Fibroblast of skin of right biceps (primary cell): ENCODE data around the gene CACNA1G.

Experiments used
- DNase-seq: peaks from one replicate; pipeline ENCODE4 v3.0.0-alpha.2; 2013

The CACNA1G gene

DNA sequence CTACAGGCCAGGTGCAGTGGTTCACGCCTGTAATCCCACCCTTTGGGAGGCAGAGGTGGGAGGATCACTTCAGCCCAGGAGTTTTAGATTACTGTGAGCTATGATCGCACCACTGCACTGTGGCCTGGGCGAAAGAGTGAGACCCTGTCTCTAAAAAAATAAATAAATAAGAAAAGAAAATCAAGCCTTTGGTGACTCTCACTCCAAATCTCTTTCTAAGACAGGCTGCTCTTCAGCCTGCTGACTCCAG lies 75.1 kb downstream of the CACNA1G start:
- DNase-seq = no peak

DNA sequence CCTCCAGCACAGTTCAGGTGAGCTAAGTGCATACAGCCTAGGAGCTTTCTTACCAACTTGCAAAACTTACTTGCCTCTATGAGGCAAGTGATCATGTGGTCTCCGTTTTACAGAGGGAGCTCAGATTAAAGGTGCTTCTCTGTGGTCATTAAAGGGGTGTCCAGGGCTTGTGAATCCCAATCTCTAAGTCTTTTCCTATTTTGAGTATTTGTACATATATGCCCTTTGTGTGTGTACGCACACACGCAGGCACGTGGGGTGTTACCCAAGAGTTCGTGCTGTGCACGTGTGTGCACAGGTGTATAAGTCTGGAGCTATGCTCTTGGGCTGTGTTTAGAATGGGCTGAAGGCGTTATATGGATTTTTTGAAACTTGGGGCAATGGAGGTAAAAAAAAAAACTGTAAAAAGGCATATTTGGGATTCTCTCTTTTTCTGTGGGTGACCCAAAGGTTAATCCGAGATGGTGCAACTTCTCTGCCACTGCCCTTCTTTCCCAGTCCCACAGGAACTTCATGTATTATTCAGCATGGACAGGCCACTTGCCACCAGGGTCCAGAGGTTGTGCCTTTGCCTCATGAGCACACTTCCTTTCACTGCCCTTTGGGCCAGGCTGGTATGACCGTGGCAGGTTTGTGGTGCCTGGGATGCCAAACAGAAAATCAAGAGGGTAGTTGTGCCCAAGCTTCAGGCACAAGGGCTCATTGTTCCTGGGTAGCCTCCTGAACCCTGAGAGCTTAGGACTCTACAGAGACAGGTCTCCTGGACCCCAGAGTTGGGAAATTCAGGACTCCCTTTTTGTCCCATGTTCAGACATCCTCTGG lies 75.7 kb downstream of the CACNA1G start:
- no peak for DNase-seq

- DNase-seq = no peak
Observed at GRCh38 chr17:50636804-50637195, 76.3 kb downstream of the CACNA1G start.

GRCh38 chr17:50637829-50638605 lies 77.5 kb downstream of the CACNA1G start:
- no peak for DNase-seq

DNA sequence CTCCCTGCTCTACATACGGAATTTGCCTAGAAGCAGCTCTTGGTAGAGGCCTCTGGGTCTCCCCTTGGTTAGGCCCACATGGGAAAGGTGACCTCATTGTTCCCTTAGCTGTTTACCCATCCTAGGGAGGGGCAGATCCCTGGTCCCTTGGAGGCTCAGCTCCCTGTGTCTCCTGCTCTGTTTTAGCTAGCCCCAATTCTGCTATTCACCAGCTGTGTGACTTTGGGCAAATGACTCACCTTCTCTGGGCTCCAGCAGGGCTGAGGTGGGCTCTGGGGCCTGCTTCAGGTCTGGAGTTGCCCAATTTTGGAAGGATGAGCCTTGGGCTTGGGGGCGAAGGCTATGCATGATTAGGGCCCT lies 78.1 kb downstream of the CACNA1G start:
- no peak for DNase-seq

DNA sequence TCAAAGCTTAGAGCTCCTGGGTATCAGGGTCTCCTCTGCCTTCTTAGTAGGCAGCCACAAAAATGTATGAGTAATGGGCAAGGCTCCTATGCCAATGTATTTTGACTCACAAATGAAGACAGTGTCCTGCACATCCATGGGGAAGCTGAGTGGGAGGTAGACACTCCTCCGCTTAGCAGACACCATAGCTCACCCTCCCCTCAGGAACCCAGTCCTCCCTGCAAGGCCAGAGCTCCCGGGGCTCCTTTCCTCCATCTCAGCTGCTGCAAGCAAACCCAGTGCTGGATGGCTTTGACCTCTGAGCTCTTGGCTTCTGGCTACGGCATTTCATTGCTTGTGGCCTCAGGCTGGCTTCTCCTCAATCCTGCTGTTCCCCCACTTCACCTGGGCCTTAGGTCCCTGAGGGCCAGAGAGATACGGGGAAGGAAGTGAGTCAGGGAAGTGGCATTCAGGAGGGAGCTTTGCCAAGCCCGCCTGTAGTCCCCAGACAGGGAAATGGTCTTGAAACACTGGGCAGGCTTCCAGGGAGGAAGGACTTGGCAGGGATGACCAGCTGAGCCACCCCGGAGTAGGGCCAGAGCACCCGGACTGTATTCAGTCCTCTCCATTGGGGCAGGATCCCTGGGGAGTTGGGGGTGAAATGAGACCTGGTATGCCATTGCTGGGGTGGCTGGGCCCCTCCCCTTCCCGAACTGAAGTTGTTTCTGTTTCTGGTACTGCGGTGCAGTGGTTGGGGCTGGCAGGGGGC lies 78.6 kb downstream of the CACNA1G start:
- peak; percentile 99 for DNase-seq

DNA sequence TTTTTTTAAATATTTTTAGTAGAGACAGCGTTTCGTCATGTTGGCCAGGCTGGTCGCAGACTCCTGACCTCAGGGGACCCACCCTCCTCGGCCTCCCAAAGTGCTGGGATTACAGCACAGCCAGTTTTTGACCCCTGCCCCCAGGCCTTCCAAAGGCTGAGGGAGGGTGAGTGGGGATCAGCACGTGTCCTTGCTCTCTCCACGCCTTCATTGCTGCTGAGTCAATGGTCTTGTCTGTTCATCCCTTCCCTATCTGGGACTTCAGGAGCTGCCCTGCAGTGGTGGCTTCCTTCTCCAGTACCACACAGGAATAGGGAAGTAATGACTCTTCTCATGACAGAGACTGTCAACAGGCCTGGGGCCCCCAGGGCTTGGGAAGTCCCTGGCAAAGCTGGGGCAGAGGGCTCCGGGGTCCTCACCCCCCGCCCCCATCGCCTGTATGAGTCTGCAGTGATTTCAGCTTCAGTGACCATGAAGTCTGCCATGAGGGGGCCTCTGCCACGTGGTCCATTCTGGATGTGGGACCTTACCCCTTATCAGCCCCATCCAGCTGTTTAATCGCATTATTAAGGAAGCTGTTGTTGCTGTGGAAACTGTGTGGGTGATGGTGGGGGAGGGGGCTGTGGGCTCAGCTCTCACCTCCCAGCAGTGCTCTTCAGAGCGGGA lies 80.3 kb downstream of the CACNA1G start:
- peak; percentile 45 for DNase-seq

DNA sequence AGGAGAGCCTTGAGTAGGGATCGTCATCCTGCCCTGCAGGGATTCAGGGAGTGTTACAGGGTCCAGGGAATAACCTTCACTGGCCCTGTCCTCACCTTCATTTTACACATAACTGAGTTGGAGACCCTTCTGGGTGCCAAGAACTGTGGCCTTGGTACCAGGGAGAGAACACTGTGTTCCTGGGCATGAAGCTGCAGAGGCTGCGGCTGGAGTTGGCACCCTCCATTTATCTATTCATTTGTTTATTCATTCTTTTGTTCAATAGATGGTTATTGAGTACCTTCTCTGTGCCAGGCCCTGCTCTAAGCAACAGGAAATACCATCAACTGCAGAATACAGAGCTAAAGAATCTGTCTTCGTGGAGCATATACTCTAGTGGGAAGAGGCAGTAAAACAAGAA lies 80.8 kb downstream of the CACNA1G start:
- no peak for DNase-seq

- DNase-seq = no peak
Observed at GRCh38 chr17:50642071-50642721, 81.7 kb downstream of the CACNA1G start.

DNA sequence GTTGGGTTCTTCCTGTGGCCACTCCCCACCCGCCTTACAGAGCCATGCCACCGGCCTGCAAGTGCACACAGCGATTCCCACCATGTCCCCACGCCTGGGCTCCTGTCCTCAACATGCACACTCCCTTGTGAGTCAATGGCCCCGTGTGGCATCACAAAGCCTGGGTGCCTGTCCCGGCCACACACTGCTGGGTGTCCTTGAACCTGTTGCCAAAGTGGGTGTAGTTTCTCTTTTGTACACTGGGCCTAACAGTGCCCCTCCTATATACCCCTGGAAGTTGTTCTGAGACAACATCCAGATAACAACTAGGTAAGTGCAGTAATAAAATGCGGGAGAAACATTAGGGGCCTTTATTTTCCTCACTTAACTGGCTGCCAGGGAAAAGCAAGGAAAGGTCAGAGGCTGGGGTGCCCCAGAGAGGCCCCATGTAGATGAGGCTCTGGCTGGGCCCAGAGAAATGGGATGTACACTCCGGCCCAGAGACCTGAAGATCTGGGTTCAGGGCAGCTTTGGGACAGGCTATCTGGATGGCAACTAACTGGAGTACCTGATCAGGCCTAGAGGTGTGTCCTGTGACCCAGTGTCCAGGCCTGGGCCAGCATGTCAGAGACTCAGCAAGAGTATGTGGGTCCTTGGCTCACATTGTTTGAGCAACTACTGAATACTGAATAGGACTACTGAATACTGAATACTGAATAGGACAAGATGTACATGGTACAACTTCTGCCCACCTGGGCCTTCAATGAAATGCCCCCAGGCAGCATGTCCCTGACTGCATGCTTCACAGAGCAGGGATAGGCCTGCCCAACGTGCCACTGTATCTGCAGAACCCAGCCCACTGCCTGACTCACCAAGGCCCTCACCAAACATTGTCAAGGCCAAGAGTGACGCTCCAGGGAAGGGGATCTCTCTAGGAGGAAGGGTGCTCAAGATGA lies 82.5 kb downstream of the CACNA1G start:
- no peak for DNase-seq

DNA sequence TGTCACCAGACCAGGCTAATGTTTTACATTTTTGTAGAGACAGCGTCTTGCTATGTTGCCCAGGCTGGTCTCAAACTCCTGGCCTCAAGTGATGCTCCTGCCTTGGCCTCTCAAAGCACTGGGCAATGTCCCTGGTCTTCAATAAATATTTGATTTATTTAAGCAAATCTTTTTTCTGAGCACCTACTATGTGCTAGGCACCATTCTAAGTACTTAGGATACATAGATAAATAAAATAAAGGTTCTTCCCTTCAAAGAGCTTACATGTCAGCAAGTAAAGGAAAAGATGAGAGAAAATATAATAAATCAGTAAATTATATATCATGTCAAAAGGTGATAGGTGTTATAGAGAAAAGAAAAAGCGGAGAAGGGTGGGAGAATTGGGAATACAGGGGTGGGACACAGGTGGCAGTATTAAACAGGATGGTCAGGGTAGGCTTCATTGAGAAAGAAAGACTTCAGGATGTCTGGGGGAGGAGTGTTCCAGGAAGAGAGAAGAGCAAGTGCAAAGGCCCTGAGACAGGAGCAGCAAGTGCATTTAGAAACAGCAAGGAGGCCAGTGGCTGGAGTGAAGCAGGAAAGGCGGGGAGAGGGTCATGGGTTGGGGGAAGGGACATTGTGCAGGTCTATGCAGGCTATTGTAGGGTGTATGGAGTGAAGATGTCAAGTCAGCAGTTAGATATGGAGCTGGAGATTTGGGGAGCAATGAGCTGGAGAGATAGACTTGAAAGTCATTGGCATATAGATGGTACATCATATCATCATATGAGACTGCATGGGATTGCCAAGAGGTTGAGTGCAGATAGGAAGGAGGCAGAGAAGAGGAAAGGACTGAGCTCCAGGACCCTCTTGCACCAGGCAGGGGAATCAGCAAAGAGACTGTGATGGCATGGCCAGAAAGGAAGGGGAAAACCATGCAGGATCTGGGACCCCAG lies 85.5 kb downstream of the CACNA1G start:
- no peak for DNase-seq

- no peak for DNase-seq
Observed at GRCh38 chr17:50647187-50647586, 86.7 kb downstream of the CACNA1G start.

DNA sequence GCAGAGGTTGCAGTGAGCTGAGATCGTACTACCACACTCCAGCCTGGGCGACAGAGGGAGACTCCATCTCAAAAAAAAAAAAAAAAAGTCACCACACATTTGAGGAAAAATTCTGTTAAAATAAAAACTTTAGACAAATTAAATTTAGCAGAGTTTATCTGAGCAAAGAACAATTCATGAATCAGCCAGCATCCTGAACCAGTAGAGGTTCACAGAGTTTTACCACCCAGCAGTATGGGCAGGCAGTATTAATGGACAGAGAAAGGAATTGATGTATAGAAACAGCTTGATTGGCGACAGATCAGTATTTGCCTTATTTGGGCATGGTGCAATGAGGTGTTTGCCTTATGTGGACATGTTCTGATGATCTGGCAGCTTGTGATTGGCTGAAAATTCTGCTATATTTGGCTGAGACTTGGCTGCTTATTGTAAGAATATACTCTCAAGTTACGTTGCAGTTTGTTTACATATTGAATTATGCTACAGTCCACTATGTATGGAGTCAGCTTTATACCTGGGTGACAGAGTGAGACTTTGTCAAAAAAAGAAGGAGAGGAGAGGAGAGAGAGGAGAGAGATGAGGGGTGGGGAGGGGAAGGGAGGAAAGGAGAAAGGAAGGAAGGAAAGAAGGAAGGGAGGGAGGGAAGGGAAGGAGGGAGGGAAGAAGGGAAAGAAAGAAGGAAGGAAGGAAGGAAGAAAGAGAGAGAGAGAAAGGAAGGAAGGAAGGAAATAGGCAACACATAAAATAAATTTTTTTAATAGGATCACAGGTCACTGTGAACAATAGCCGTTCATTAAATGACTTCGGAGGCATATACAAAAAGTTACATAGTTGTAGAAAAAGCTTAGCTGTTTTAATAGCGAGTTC lies 88.8 kb downstream of the CACNA1G start:
- DNase-seq = peak; percentile 55

DNA sequence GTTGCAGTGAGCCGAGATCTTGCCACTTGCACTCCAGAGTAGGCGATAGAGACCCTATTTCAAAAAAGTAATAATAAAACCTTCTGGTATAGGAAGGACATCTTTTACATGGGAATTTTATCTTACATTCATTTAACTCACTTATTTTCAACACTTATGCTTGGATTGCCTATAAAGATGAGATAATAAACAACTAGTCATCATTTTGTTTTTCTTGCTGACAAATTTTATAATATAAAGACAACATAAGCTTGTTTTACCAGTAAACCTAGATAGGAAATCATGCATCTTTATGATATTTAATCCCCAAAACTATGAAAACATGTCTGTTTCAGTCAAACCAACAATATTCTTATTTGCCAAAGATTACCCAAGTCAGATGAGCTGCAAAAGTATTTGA lies 91.1 kb downstream of the CACNA1G start:
- no peak for DNase-seq

DNA sequence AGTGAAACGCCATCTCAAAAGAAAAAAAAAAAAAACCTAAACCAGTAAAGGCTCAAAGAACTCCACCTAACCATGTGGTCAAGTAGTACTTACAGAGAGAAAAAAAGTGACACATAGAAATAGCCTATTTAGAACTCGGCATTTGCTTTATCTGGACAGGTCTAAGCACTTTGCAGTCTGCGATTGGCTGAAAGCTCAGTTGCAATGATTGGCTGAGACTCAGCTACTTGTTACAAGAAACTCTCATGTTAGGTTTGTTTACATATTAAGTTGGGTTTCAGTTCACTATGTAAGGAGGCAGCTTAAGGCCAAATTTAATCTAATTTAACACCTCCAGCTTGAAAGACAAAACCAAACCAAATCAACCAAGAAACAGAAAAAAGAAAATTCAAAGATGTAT lies 93.2 kb downstream of the CACNA1G start:
- DNase-seq = no peak

- no peak for DNase-seq
Observed at GRCh38 chr17:50656509-50656908, 96.0 kb downstream of the CACNA1G start.

GRCh38 chr17:50657054-50657453 lies 96.5 kb downstream of the CACNA1G start:
- DNase-seq = no peak

GRCh38 chr17:50657627-50658026 lies 97.1 kb downstream of the CACNA1G start:
- DNase-seq = no peak

DNA sequence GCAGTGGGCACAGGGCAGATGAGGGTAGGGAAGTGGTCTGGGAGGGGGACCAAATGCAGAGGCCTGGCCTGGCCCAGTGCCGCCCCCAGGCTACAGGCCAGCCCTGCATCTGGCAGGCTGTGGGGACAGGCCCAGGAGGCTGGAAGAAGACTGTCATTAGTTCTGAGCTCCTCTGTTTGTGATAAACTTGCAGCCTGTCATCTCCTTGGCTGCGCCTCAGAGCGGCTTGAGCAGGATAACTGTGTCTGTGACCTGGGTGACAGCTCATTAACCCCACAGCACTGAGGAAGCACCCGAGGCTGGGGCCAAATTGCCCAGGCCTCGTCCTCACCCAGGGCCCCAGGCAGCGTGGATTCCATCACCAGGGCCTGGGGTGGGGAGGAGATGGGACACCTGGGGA lies 98.1 kb downstream of the CACNA1G start:
- DNase-seq = no peak

DNA sequence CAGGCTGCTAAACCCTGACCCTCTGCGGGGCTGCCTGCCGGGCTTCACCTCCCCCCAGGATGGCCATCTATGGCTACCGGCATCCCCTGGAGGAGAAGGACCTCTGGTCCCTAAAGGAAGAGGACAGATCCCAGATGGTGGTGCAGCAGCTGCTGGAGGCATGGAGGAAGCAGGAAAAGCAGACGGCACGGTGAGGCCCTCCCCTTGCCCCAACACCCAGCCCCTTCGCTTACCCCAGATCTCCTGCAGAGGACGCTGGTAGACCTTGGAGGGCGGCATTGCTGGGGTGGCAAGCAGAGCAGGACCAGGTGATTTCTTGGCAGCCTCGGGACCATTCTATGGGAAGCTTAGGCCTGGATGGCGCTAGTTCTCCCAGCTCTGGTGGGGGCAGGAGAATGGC lies 98.7 kb downstream of the CACNA1G start:
- DNase-seq = no peak
